Transverse colon (tissue), 4 donors: Measurements from ENCODE around the gene TAF1D. TPM values are rescaled to one million over a fixed set of nuclear protein-coding genes. Genes with fewer than 3 reads are reported as not detected.

Source experiments
- DNase-seq: peaks from one replicate; pipeline ENCODE4 v3.0.0-alpha.2; 2019
- H3K27ac ChIP-seq, 4 donors: fragments of 200-600 bp; sonication (generic); 2 replicates each; pipeline ENCODE4 v1.5.1; 2016 to 2018; ENCODE audit warnings: inconsistent platforms in 4 of 4
- H3K27me3 ChIP-seq: fragments of 200-600 bp; sonication (generic); 2 replicates; pipeline ENCODE4 v1.5.1; 2017; ENCODE audit warnings: inconsistent platforms
- H3K36me3 ChIP-seq, 4 donors: fragments of 200-600 bp; sonication (generic); 2 replicates each; pipeline ENCODE4 v1.5.1; 2017 to 2019; ENCODE audit warnings: inconsistent platforms in 4 of 4
- H3K4me1 ChIP-seq, 4 donors: fragments of 200-600 bp; sonication (generic); 2 replicates each; pipeline ENCODE4 v1.5.1; 2017 to 2020; ENCODE audit warnings: inconsistent platforms in 4 of 4
- H3K4me3 ChIP-seq, 4 donors: fragments of 200-600 bp; sonication (generic); 1 replicate in 1 of 4; 2 replicates in 3 of 4; pipeline versions ENCODE4 v1.5.1 to v1.6.1; 2017 to 2019; ENCODE audit warnings: inconsistent platforms in 4 of 4
- H3K9me3 ChIP-seq, 2 donors: fragments of 200-600 bp; sonication (generic); 2 replicates each; pipeline ENCODE4 v1.5.1; 2017 to 2019; ENCODE audit warnings: inconsistent platforms in 2 of 2
- CTCF ChIP-seq, 5 experiments: fragments of 200-600 bp in 3 of 5; fragments of 450-650 bp in 2 of 5; sonication (generic) in 3 of 5; IDR thresholded peaks; 1 replicate in 2 of 5; 2 replicates in 3 of 5; pipeline ENCODE4 v1.5.1; 2016 to 2017; ENCODE audit warnings: antibody characterized with exemption in 5 of 5, inconsistent platforms in 3 of 5, mild to moderate bottlenecking in 2 of 5, moderate library complexity in 1 of 5
- EP300 ChIP-seq: sonication (generic); formaldehyde crosslinking; IDR thresholded peaks from one replicate; pipeline ENCODE4 v1.6.1; 2017; ENCODE audit warnings: antibody characterized with exemption, low read depth
- POLR2A ChIP-seq: fragments of 450-650 bp; IDR thresholded peaks from one replicate; pipeline ENCODE4 v1.6.1; 2016; ENCODE audit warnings: antibody characterized with exemption, mild to moderate bottlenecking, moderate library complexity
- POLR2AphosphoS5 ChIP-seq, 3 donors: sonication (generic); formaldehyde crosslinking; IDR thresholded peaks; one replicate each; pipeline ENCODE4 v1.6.1; 2016; ENCODE audit warnings: antibody characterized with exemption in 3 of 3
- WGBS, 2 donors: methylation state at CpG; one replicate each; pipeline ENCODE4 v1.1.5; 2018; ENCODE audit warnings: low coverage in 1 of 2; 5-methylcytosine and 5-hydroxymethylcytosine counted together
- in situ Hi-C, 4 donors: fragments of 200-750 bp; cut with MboI; loops; one replicate each; pipeline versions ENCODE4 v1.15.0 to v1.15.1; 2017; ENCODE audit warnings: low sequenced_read_pairs in 3 of 4, low pct_ligation_motif_present in 1 of 4, low pct_unique_long_range_greater_than_20kb in 1 of 4
- intact Hi-C: fragments of 100-400 bp; cut with DNase I; formaldehyde crosslinking; loops from one replicate; pipeline ENCODE4 v1.15.1; 2023; ENCODE audit warnings: low total_unique reads
- total RNA-seq, 4 donors: library from RNA; depleted of rRNA; stranded (reverse); fragments of >200 nt; gene quantifications; one replicate each; pipeline ENCODE4 v1.1.0, GENCODE V29; 2016

TAF1D gene
- total RNA-seq, 4 donors from 2014 or later, result 105 to 444 (median 166) TPM

GRCh38 chr11:93720522-93720921, 20.8 kb downstream of the TAF1D start:
- H3K4me1 ChIP-seq, result no peaks in the 10 kb centered on the region
- in situ Hi-C loops, result no loop called here
- DNase-seq, result no peak
- intact Hi-C loops, result loop anchor here (10.0 kb wide), 1 partner anchor 74 kb away; no protein-coding TSS in a partner anchor
- no peak for TF ChIP-seq POLR2AphosphoS5 (IDR thresholded peaks at IDR 0.05)
- TF ChIP-seq POLR2A, result no peak
- TF ChIP-seq CTCF (IDR thresholded peaks at IDR 0.05), result no peak
- no peak for TF ChIP-seq EP300
- H3K27ac ChIP-seq, result no peak overlapping the region
- no peaks in the 10 kb centered on the region for H3K9me3 ChIP-seq
- H3K4me3 ChIP-seq, result no peak overlapping the region
- H3K27me3 ChIP-seq, result no peaks in the 10 kb centered on the region
- peaks cover 0 to 20% (median 7%) of the 10 kb centered on the region in 4 donors for H3K36me3 ChIP-seq
- WGBS, 2 donors, result 96 to 100% methylated on average over 4 to 7 of the region's 7 CpGs

- Histone ChIP-seq H3K4me3 (no peak overlapping the region), H3K4me1 (no peaks in the 10 kb centered on the region), H3K27ac (no peak overlapping the region), H3K27me3 (no peaks in the 10 kb centered on the region), H3K9me3 (no peaks in the 10 kb centered on the region), H3K36me3 (peaks cover 0 to 20% (median 5%) of the 10 kb centered on the region in 4 donors)
- intact Hi-C loops, result no loop called here
- 90 to 94% methylated on average over 2 to 4 of the region's 4 CpGs for WGBS, 2 donors
- no peak for DNase-seq
- TF ChIP-seq EP300 (no peak), POLR2AphosphoS5 (IDR thresholded peaks at IDR 0.05) (no peak), POLR2A (no peak), CTCF (IDR thresholded peaks at IDR 0.05) (no peak)
- in situ Hi-C loops, result no loop called here
These were observed 22.0 kb downstream of the TAF1D start for GRCh38 chr11:93719310-93719709.

GRCh38 chr11:93718057-93718563, 23.2 kb downstream of the TAF1D start:
- H3K27ac ChIP-seq, result no peak overlapping the region
- no peak overlapping the region for H3K4me3 ChIP-seq
- no peaks in the 10 kb centered on the region for H3K9me3 ChIP-seq
- H3K4me1 ChIP-seq, result no peaks in the 10 kb centered on the region
- intact Hi-C loops, result no loop called here
- no peak for DNase-seq
- H3K27me3 ChIP-seq, result no peaks in the 10 kb centered on the region
- WGBS, 2 donors, result 78 to 79% methylated on average over 3 to 4 of the region's 4 CpGs
- no peak for TF ChIP-seq POLR2A
- no peak for TF ChIP-seq CTCF (IDR thresholded peaks at IDR 0.05)
- TF ChIP-seq EP300, result no peak
- no peak for TF ChIP-seq POLR2AphosphoS5 (IDR thresholded peaks at IDR 0.05)
- H3K36me3 ChIP-seq, result peaks cover 0 to 16% (median 6%) of the 10 kb centered on the region in 4 donors
- in situ Hi-C loops, result no loop called here

- no peaks in the 10 kb centered on the region for H3K27me3 ChIP-seq
- no peaks in the 10 kb centered on the region for H3K9me3 ChIP-seq
- intact Hi-C loops, result no loop called here
- no peak for DNase-seq
- no peak overlapping the region for H3K4me3 ChIP-seq
- TF ChIP-seq EP300 (no peak), POLR2A (no peak), CTCF (IDR thresholded peaks at IDR 0.05) (no peak), POLR2AphosphoS5 (IDR thresholded peaks at IDR 0.05) (no peak)
- no peak overlapping the region for H3K27ac ChIP-seq
- no peaks in the 10 kb centered on the region for H3K4me1 ChIP-seq
- H3K36me3 ChIP-seq, result peaks cover 0 to 13% (median 3%) of the 10 kb centered on the region in 4 donors
- in situ Hi-C loops, result no loop called here
- WGBS, 2 donors, result 96 to 100% methylated on average over 1 of the region's 1 CpG
These were observed 23.8 kb downstream of the TAF1D start for GRCh38 chr11:93717501-93717900.
